Hepatocyte (in vitro differentiated cells): ENCODE data around the gene PCBP3.

Experiments used
- CTCF ChIP-seq: fragments of 200-600 bp; sonication (generic); IDR thresholded peaks from 2 replicates; pipeline ENCODE4 v1.5.1; 2016; ENCODE audit warnings: antibody characterized with exemption, mild to moderate bottlenecking; ENCODE audit not compliant: poor library complexity
- EZH2 ChIP-seq: fragments of 200-600 bp; sonication (generic); IDR thresholded peaks from 2 replicates; pipeline ENCODE4 v1.6.1; 2016; ENCODE audit warnings: antibody characterized with exemption, mild to moderate bottlenecking, borderline replicate concordance
- EZH2phosphoT487 ChIP-seq: fragments of 200-600 bp; sonication (generic); IDR thresholded peaks from one replicate; pipeline ENCODE4 v1.6.1; 2018; ENCODE audit warnings: antibody characterized with exemption, mild to moderate bottlenecking, low read depth, moderate library complexity; ENCODE audit not compliant: unreplicated experiment, severe bottlenecking

- TF ChIP-seq EZH2phosphoT487 (no peak), CTCF (no peak), EZH2 (no peak)
Observed at GRCh38 chr21:45869121-45870007, 225.8 kb downstream of the PCBP3 start.
